Kidney epithelial cell (primary cell): Measurements from ENCODE around the gene CEP112. TPM values are rescaled to one million over a fixed set of nuclear protein-coding genes. Genes with fewer than 3 reads are reported as not detected.

ENCODE experiments used
- DNase-seq: peaks from one replicate; pipeline ENCODE4 v3.0.0-alpha.2; 2010; ENCODE audit warnings: low read depth
- H3K27me3 ChIP-seq: 2 replicates; pipeline ENCODE4 v1.6.0; 2011; ENCODE audit warnings: low read length; ENCODE audit not compliant: control insufficient read depth, insufficient read depth
- H3K36me3 ChIP-seq: 2 replicates; pipeline ENCODE4 v1.5.1; 2011; ENCODE audit warnings: low read length; ENCODE audit not compliant: control insufficient read depth, insufficient read depth
- H3K4me3 ChIP-seq: 2 replicates; pipeline ENCODE4 v1.5.1; 2011; ENCODE audit warnings: low read depth, mild to moderate bottlenecking, control low read depth, low read length
- CTCF ChIP-seq: IDR thresholded peaks from 2 replicates; pipeline ENCODE4 v1.5.1; 2011; ENCODE audit warnings: mild to moderate bottlenecking, moderate library complexity, low read length, control low read depth, inconsistent platforms; ENCODE audit not compliant: insufficient read depth, poor library complexity, severe bottlenecking
- total RNA-seq: library from RNA; depleted of rRNA; stranded (reverse); fragments of >200 nt; gene quantifications from 2 replicates; pipeline ENCODE4 v1.2.3, GENCODE V29; 2015

Gene CEP112
- total RNA-seq, 1 donor from 2014 or later = 6.5 TPM

DNA sequence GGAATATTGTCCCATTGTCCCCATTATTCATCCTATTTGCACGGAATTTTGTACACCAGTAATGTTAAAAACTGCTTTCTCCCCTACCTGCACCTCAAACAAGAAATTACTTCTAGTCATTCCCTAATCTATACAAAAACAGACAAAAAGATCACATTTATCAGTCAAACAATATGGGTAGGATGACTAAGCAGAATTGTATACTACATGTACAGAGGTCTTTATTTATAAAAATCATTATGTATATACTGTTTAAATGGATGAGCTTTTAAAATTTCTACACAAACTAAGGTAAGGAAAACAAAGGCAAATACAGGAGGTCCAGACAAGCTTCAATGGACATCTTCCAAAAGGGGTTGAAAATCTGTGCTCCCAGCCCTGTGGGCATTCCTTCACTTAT, 137.7 kb downstream of the CEP112 start:
- no peak for DNase-seq
- Histone ChIP-seq H3K27me3 (no peaks in the 10 kb centered on the region), H3K4me3 (no peak overlapping the region), H3K36me3 (no peaks in the 10 kb centered on the region)
- no peak for TF ChIP-seq CTCF

DNA sequence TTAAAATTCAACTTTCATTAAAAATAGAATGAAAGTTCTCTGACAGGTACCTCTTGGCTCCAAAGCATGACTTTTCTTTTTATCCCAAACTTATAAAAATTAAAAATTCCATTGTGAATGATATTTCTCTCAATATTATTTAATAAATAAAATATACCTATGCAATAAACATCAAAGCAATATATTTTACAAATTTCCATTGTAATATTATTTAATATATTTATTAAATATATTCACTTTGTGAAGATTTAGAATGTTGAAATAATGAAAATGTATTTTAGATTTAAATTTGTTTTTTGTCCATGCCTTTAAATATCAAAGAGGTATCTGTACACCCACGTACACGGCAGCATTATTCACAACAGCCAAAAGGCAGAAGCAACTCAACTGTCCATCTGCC, 147.8 kb downstream of the CEP112 start:
- no peaks in the 10 kb centered on the region for H3K27me3 ChIP-seq
- H3K4me3 ChIP-seq = no peak overlapping the region
- DNase-seq = no peak
- TF ChIP-seq CTCF = no peak
- no peaks in the 10 kb centered on the region for H3K36me3 ChIP-seq

GRCh38 chr17:66043419-66043818, 148.5 kb downstream of the CEP112 start:
- DNase-seq = no peak
- Histone ChIP-seq H3K36me3 (no peaks in the 10 kb centered on the region), H3K4me3 (no peak overlapping the region), H3K27me3 (no peaks in the 10 kb centered on the region)
- no peak for TF ChIP-seq CTCF

- peak; percentile 18 for TF ChIP-seq CTCF
- H3K27me3 ChIP-seq = no peaks in the 10 kb centered on the region
- DNase-seq = no peak
- H3K4me3 ChIP-seq = no peak overlapping the region
- no peaks in the 10 kb centered on the region for H3K36me3 ChIP-seq
These were observed 151.5 kb downstream of the CEP112 start for GRCh38 chr17:66040402-66040801.

DNA sequence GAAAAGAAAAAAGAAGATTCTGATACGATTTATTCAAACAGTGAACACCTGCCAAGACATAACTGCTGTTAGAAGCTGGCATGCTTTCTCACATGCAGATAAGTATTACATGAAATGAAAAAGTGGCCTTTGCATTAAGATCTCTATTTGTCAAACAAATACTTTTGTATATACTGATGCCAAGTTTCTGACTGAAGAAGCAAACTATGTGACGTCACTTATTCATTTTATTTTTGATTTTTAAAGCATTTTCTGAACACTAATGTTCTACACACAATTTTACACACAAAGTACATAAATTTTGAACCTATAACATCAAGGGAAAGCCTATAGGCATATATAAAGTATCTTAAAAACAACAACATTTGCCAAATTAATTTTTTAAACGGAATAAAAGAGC, 153.8 kb downstream of the CEP112 start:
- Histone ChIP-seq H3K27me3 (no peaks in the 10 kb centered on the region), H3K36me3 (no peaks in the 10 kb centered on the region), H3K4me3 (no peak overlapping the region)
- TF ChIP-seq CTCF = no peak
- DNase-seq = no peak

DNA sequence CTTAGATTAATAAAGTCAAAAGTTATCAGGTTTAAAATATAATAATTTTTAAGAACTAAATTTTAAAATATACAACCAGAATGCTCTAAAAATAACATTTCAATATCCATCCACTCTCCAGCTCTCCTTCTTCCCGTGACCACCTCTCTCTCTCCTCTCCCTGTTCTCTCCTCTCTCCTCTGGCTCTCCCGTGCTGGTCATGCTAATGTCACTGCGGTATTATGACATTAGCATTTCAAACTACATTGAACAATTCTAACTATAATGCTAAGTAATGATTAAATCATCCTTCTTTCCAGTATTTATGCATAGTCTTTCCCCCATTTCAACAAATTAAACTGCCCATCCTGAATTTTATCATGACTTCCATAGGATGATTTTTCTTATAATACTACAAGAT, 154.7 kb downstream of the CEP112 start:
- Histone ChIP-seq H3K4me3 (no peak overlapping the region), H3K27me3 (no peaks in the 10 kb centered on the region), H3K36me3 (no peaks in the 10 kb centered on the region)
- no peak for DNase-seq
- TF ChIP-seq CTCF = no peak
